WTC11 (cell line): Measurements from ENCODE around the gene NECAB2. TPM values are rescaled to one million over a fixed set of nuclear protein-coding genes. Genes with fewer than 3 reads are reported as not detected.
A peak's percentile ranks its signal among the peaks of the same experiment; 100 is the strongest.

Experiments used
- ATAC-seq: fragments of 200-7000 bp; cut with Tn5 transposase; 2 replicates; pipeline ENCODE4 v1.10.0; 2021; ENCODE audit warnings: mild to moderate bottlenecking, moderate library complexity
- CTCF ChIA-PET: fragments of 300-600 bp; sonication (Branson Sonifier 250); formaldehyde crosslinking; loops from one replicate; lab custom pipeline; 2021; ENCODE audit warnings: antibody characterized with exemption; lab: Charles Lee
- POLR2A ChIA-PET: fragments of 350-600 bp; sonication (Branson Sonifier 250); formaldehyde crosslinking; loops from one replicate; lab custom pipeline; 2021; ENCODE audit warnings: antibody characterized with exemption; lab: Charles Lee
- DNase-seq: peaks from one replicate; pipeline ENCODE4 v3.0.0; 2021; ENCODE audit warnings: low spot score
- H3K27ac Mint-ChIP-seq: 2 replicates; pipeline ENCODE4 v1.8.0; 2021; ENCODE audit warnings: mixed read lengths
- H3K27me3 Mint-ChIP-seq: 2 replicates; pipeline ENCODE4 v1.8.0; 2021; ENCODE audit warnings: low read depth, mild to moderate bottlenecking, moderate library complexity, mixed read lengths
- H3K36me3 Mint-ChIP-seq: 2 replicates; pipeline ENCODE4 v1.8.0; 2021; ENCODE audit warnings: mixed read lengths
- H3K4me1 Mint-ChIP-seq: 2 replicates; pipeline ENCODE4 v1.8.0; 2022; ENCODE audit warnings: mixed read lengths
- H3K4me3 Mint-ChIP-seq: 2 replicates; pipeline ENCODE4 v1.8.0; 2021; ENCODE audit warnings: mild to moderate bottlenecking, moderate library complexity, mixed read lengths
- H3K9me3 Mint-ChIP-seq: 2 replicates; pipeline ENCODE4 v1.8.0; 2021; ENCODE audit warnings: mixed read lengths
- ARID4B ChIP-seq: sonication (generic); formaldehyde crosslinking; IDR thresholded peaks from 2 replicates; pipeline ENCODE4 v1.8.0; 2023; ENCODE audit warnings: missing genetic modification reagents, mild to moderate bottlenecking, borderline replicate concordance
- CREM ChIP-seq: sonication (generic); formaldehyde crosslinking; IDR thresholded peaks from 2 replicates; pipeline ENCODE4 v1.8.1; 2022; ENCODE audit warnings: mild to moderate bottlenecking, missing genetic modification reagents, moderate library complexity
- E2F1 ChIP-seq: sonication (generic); formaldehyde crosslinking; IDR thresholded peaks from 2 replicates; pipeline ENCODE4 v1.8.0; 2022; ENCODE audit warnings: mild to moderate bottlenecking, missing genetic modification reagents
- JAZF1 ChIP-seq: fragments of 250-450 bp; sonication (Bioruptor Pico); IDR thresholded peaks from 2 replicates; pipeline ENCODE4 v1.9.0; 2021; ENCODE audit warnings: moderate library complexity, mild to moderate bottlenecking, inconsistent platforms
- NFE2L1 ChIP-seq: sonication (generic); formaldehyde crosslinking; IDR thresholded peaks from 2 replicates; pipeline ENCODE4 v1.8.1; 2023; ENCODE audit warnings: missing genetic modification reagents
- NR1H2 ChIP-seq: sonication (generic); formaldehyde crosslinking; IDR thresholded peaks from 2 replicates; pipeline ENCODE4 v1.9.0; 2021; ENCODE audit warnings: mild to moderate bottlenecking, moderate library complexity, missing genetic modification reagents
- PRDM15 ChIP-seq: sonication (generic); formaldehyde crosslinking; IDR thresholded peaks from 2 replicates; pipeline ENCODE4 v1.8.0; 2022; ENCODE audit warnings: missing genetic modification reagents
- USF1 ChIP-seq: sonication (generic); formaldehyde crosslinking; IDR thresholded peaks from 2 replicates; pipeline ENCODE4 v1.8.0; 2022; ENCODE audit warnings: mild to moderate bottlenecking, missing genetic modification reagents
- USF2 ChIP-seq: sonication (generic); formaldehyde crosslinking; IDR thresholded peaks from 2 replicates; pipeline ENCODE4 v1.8.1; 2023; ENCODE audit warnings: mild to moderate bottlenecking, missing genetic modification reagents, moderate library complexity
- ZNF317 ChIP-seq: sonication (generic); formaldehyde crosslinking; IDR thresholded peaks from 2 replicates; pipeline ENCODE4 v1.8.1; 2023; ENCODE audit warnings: low read depth, mild to moderate bottlenecking, moderate library complexity, missing genetic modification reagents, borderline replicate concordance
- ZNF416 ChIP-seq: fragments of 250-450 bp; sonication (Bioruptor Pico); IDR thresholded peaks from 2 replicates; pipeline ENCODE4 v1.9.0; 2021; ENCODE audit warnings: mild to moderate bottlenecking, inconsistent platforms
- total RNA-seq: library from RNA; stranded (reverse); gene quantifications from 3 replicates; pipeline ENCODE4 v1.2.3, GENCODE V29; 2021

NECAB2 gene
- total RNA-seq, 1 experiment from 2014 or later, result 2.9 TPM

- Mint-ChIP-seq H3K9me3 (no peaks in the 10 kb centered on the region), H3K27me3 (peaks cover 9% of the 10 kb centered on the region; the same call in 1 of the 2 replicates)
- ATAC-seq, result no peak
- TF ChIP-seq PRDM15 (CRISPR knock-in tag) (no peak), USF2 (CRISPR knock-in tag) (peak; percentile 42), USF1 (0 out of 2 replicates have a peak, but pooled peaks have one; percentile 35)
- TF ChIP-seq, all 79 proteins: peak for 2
- H3K4me3 Mint-ChIP-seq, result peak overlapping the region; percentile 56
- ChIA-PET POLR2A (interaction anchor here (0.7 to 1.8 kb wide), 3 partner anchors 19 to 102 kb away, joined by 3 to 10 read pairs (median 5); partner anchors contain the start of gene MBTPS1), CTCF (interaction anchor here (0.7 to 2.4 kb wide), 29 partner anchors 13 to 294 kb away, joined by 3 to 28 read pairs (median 5); partner anchors contain the start of genes DNAAF1, HSDL1, MBTPS1 and SLC38A8)
- H3K36me3 Mint-ChIP-seq, result no peaks in the 10 kb centered on the region
- H3K27ac Mint-ChIP-seq, result 0 out of 2 replicates have a peak overlapping the region, but pooled peaks have one; percentile 48
- no peak for DNase-seq
- H3K4me1 Mint-ChIP-seq, result peaks cover 6% of the 10 kb centered on the region
Observed at GRCh38 chr16:84014570-84015327, 46.7 kb downstream of the NECAB2 start.

- Mint-ChIP-seq H3K4me3 (no peak overlapping the region), H3K27me3 (peaks cover 9% of the 10 kb centered on the region; the same call in 1 of the 2 replicates), H3K9me3 (no peaks in the 10 kb centered on the region), H3K36me3 (no peaks in the 10 kb centered on the region)
- CTCF ChIA-PET, result no interaction called here
- no peak for ATAC-seq
- POLR2A ChIA-PET, result no interaction called here
- no peak for TF ChIP-seq JAZF1 (CRISPR knock-in tag)
- no peak for TF ChIP-seq ARID4B (CRISPR knock-in tag)
- TF ChIP-seq ZNF416, result no peak
- TF ChIP-seq ZNF317 (CRISPR knock-in tag), result no peak
- no peak for TF ChIP-seq NFE2L1
- no peak for TF ChIP-seq NR1H2 (CRISPR knock-in tag)
- TF ChIP-seq CREM (CRISPR knock-in tag), result no peak
- TF ChIP-seq E2F1, result no peak
- TF ChIP-seq, all 79 proteins: peak for 0
- Mint-ChIP-seq H3K27ac (no peak overlapping the region), H3K4me1 (peaks cover 6% of the 10 kb centered on the region)
- no peak for DNase-seq
Observed at GRCh38 chr16:84015399-84015798, 47.4 kb downstream of the NECAB2 start.
